HAP-1 (cell line): ENCODE data around the gene NTNG1.
"Not testable (repeated sequence)": the region's sequence is repeated elsewhere in the genome, so short reads cannot be mapped to it uniquely, and the experiment has no call there.

Experiments
- DNase-seq, 2 experiments: peaks; one replicate each; pipeline ENCODE4 v3.0.0-alpha.2; 2016 to 2020; ENCODE audit warnings: low spot score in 2 of 2
- H3K27me3 ChIP-seq: fragments of 250-450 bp; sonication (Bioruptor Pico); 2 replicates; pipeline ENCODE4 v1.5.1; 2020; ENCODE audit warnings: low read depth, mild to moderate bottlenecking, moderate library complexity
- H3K36me3 ChIP-seq: fragments of 250-450 bp; sonication (Bioruptor Pico); replicated peaks from 2 replicates; pipeline ENCODE4 v1.5.1; 2020; ENCODE audit warnings: mild to moderate bottlenecking
- H3K4me1 ChIP-seq: fragments of 250-450 bp; sonication (Bioruptor Pico); 2 replicates; pipeline ENCODE4 v1.5.1; 2020; ENCODE audit warnings: mild to moderate bottlenecking
- H3K4me3 ChIP-seq: fragments of 250-450 bp; sonication (Bioruptor Pico); 2 replicates; pipeline ENCODE4 v1.5.1; 2020; ENCODE audit warnings: mild to moderate bottlenecking, moderate library complexity
- H3K9me3 ChIP-seq: fragments of 250-450 bp; sonication (Bioruptor Pico); 2 replicates; pipeline ENCODE4 v1.5.1; 2020; ENCODE audit warnings: mild to moderate bottlenecking, moderate library complexity
- in situ Hi-C: fragments of 300-500 bp; cut with MboI; formaldehyde crosslinking; loops from 3 replicates; pipeline ENCODE4 v1.14.3; 2020; ENCODE audit warnings: low sequenced_read_pairs, inconsistent platforms, mixed read lengths

Gene NTNG1

GRCh38 chr1:107158496-107158895 is 17.7 kb downstream of the NTNG1 start:
- no peak for DNase-seq
- Histone ChIP-seq H3K4me1 (no peaks in the 10 kb centered on the region), H3K27me3 (no peaks in the 10 kb centered on the region; the same call in 1 of the 2 replicates), H3K36me3 (no peaks in the 10 kb centered on the region), H3K9me3 (no peaks in the 10 kb centered on the region), H3K4me3 (no peak overlapping the region)
- in situ Hi-C loops, result no loop called here

- no peak for DNase-seq
- H3K36me3 ChIP-seq, result no peaks in the 10 kb centered on the region
- in situ Hi-C loops, result no loop called here
- H3K9me3 ChIP-seq, result no peaks in the 10 kb centered on the region
- no peak overlapping the region for H3K4me3 ChIP-seq
- no peaks in the 10 kb centered on the region; the same call in 1 of the 2 replicates for H3K27me3 ChIP-seq
- no peaks in the 10 kb centered on the region for H3K4me1 ChIP-seq
Measured at GRCh38 chr1:107158991-107159390, 18.2 kb downstream of the NTNG1 start.

- Histone ChIP-seq H3K4me3 (no peak overlapping the region), H3K4me1 (no peaks in the 10 kb centered on the region), H3K9me3 (no peaks in the 10 kb centered on the region), H3K27me3 (no peaks in the 10 kb centered on the region; the same call in 1 of the 2 replicates), H3K36me3 (no peaks in the 10 kb centered on the region)
- in situ Hi-C loops, result no loop called here
- no peak for DNase-seq
Measured at GRCh38 chr1:107162745-107163144, 21.9 kb downstream of the NTNG1 start.

GRCh38 chr1:107164901-107165300 is 24.1 kb downstream of the NTNG1 start:
- in situ Hi-C loops, H3K27me3 ChIP-seq, DNase-seq, H3K36me3 ChIP-seq, H3K9me3 ChIP-seq, H3K4me1 ChIP-seq, H3K4me3 ChIP-seq: not testable (repeated sequence)

GRCh38 chr1:107169615-107170014 is 28.8 kb downstream of the NTNG1 start:
- Histone ChIP-seq H3K36me3 (no peaks in the 10 kb centered on the region), H3K27me3 (no peaks in the 10 kb centered on the region), H3K9me3 (no peaks in the 10 kb centered on the region), H3K4me3 (no peak overlapping the region), H3K4me1 (no peaks in the 10 kb centered on the region)
- in situ Hi-C loops, result no loop called here
- DNase-seq, result no peak

GRCh38 chr1:107171333-107171732 is 30.5 kb downstream of the NTNG1 start:
- Histone ChIP-seq H3K4me1 (no peaks in the 10 kb centered on the region), H3K27me3 (no peaks in the 10 kb centered on the region), H3K9me3 (no peaks in the 10 kb centered on the region), H3K36me3 (no peaks in the 10 kb centered on the region), H3K4me3 (no peak overlapping the region)
- DNase-seq, result no peak
- in situ Hi-C loops, result no loop called here

GRCh38 chr1:107172450-107173170 is 31.8 kb downstream of the NTNG1 start:
- H3K27me3 ChIP-seq, result no peaks in the 10 kb centered on the region
- no peaks in the 10 kb centered on the region for H3K9me3 ChIP-seq
- H3K4me3 ChIP-seq, result no peak overlapping the region
- H3K36me3 ChIP-seq, result no peaks in the 10 kb centered on the region
- no peaks in the 10 kb centered on the region for H3K4me1 ChIP-seq
- DNase-seq, result no peak
- in situ Hi-C loops, result no loop called here

- H3K27me3 ChIP-seq, result no peaks in the 10 kb centered on the region
- no peaks in the 10 kb centered on the region for H3K4me1 ChIP-seq
- in situ Hi-C loops, result no loop called here
- H3K4me3 ChIP-seq, result no peak overlapping the region
- no peak for DNase-seq
- no peaks in the 10 kb centered on the region for H3K9me3 ChIP-seq
- H3K36me3 ChIP-seq, result no peaks in the 10 kb centered on the region
Measured at GRCh38 chr1:107175102-107175909, 34.5 kb downstream of the NTNG1 start.

- DNase-seq, result no peak
- Histone ChIP-seq H3K36me3 (no peaks in the 10 kb centered on the region), H3K27me3 (no peaks in the 10 kb centered on the region), H3K9me3 (no peaks in the 10 kb centered on the region), H3K4me1 (no peaks in the 10 kb centered on the region), H3K4me3 (no peak overlapping the region)
- in situ Hi-C loops, result no loop called here
Measured at GRCh38 chr1:107181253-107181969, 40.6 kb downstream of the NTNG1 start.

- Histone ChIP-seq H3K9me3 (no peaks in the 10 kb centered on the region), H3K4me3 (no peak overlapping the region), H3K27me3 (no peaks in the 10 kb centered on the region), H3K36me3 (no peaks in the 10 kb centered on the region), H3K4me1 (no peaks in the 10 kb centered on the region)
- in situ Hi-C loops, result no loop called here
- no peak for DNase-seq
Measured at GRCh38 chr1:107183011-107183410, 42.2 kb downstream of the NTNG1 start.

GRCh38 chr1:107184888-107185287 is 44.0 kb downstream of the NTNG1 start:
- no peaks in the 10 kb centered on the region for H3K27me3 ChIP-seq
- no peak for DNase-seq
- no peaks in the 10 kb centered on the region for H3K9me3 ChIP-seq
- no peaks in the 10 kb centered on the region for H3K4me1 ChIP-seq
- H3K4me3 ChIP-seq, result no peak overlapping the region
- no peaks in the 10 kb centered on the region for H3K36me3 ChIP-seq
- in situ Hi-C loops, result no loop called here

GRCh38 chr1:107187399-107187798 is 46.6 kb downstream of the NTNG1 start:
- no peaks in the 10 kb centered on the region for H3K4me1 ChIP-seq
- no peak overlapping the region for H3K4me3 ChIP-seq
- no peaks in the 10 kb centered on the region for H3K9me3 ChIP-seq
- no peak for DNase-seq
- H3K36me3 ChIP-seq, result no peaks in the 10 kb centered on the region
- in situ Hi-C loops, result no loop called here
- no peaks in the 10 kb centered on the region for H3K27me3 ChIP-seq

GRCh38 chr1:107188160-107188559 is 47.3 kb downstream of the NTNG1 start:
- no peak for DNase-seq
- no peaks in the 10 kb centered on the region for H3K27me3 ChIP-seq
- no peaks in the 10 kb centered on the region for H3K4me1 ChIP-seq
- no peak overlapping the region for H3K4me3 ChIP-seq
- in situ Hi-C loops, result no loop called here
- no peaks in the 10 kb centered on the region for H3K9me3 ChIP-seq
- no peaks in the 10 kb centered on the region for H3K36me3 ChIP-seq

GRCh38 chr1:107194380-107194779 is 53.5 kb downstream of the NTNG1 start:
- no peaks in the 10 kb centered on the region for H3K27me3 ChIP-seq
- H3K4me1 ChIP-seq, result no peaks in the 10 kb centered on the region
- DNase-seq, result no peak
- H3K36me3 ChIP-seq, result no peaks in the 10 kb centered on the region
- in situ Hi-C loops, result no loop called here
- H3K4me3 ChIP-seq, result no peak overlapping the region
- no peaks in the 10 kb centered on the region for H3K9me3 ChIP-seq
